Neuronal stem cell (in vitro differentiated cells): ENCODE results near the gene SOHLH2.

Source experiments
- DNase-seq: peaks from one replicate; pipeline ENCODE4 v3.0.0-alpha.2; 2013; ENCODE audit warnings: low spot score
- H2AFZ ChIP-seq: one replicate; pipeline ENCODE4 v1.6.1; 2013; ENCODE audit warnings: mild to moderate bottlenecking, low read length, inconsistent platforms
- H2AK5ac ChIP-seq: 2 replicates; pipeline ENCODE4 v1.6.1; 2013; ENCODE audit warnings: low read depth, mild to moderate bottlenecking, inconsistent platforms, low read length, moderate library complexity, mixed read lengths
- H2BK120ac ChIP-seq: 2 replicates; pipeline ENCODE4 v1.6.1; 2013; ENCODE audit warnings: low read depth, mild to moderate bottlenecking, inconsistent platforms, low read length, moderate library complexity, mixed read lengths
- H2BK12ac ChIP-seq: one replicate; pipeline ENCODE4 v1.6.1; 2013; ENCODE audit warnings: low read length, inconsistent platforms
- H2BK15ac ChIP-seq: 2 replicates; pipeline ENCODE4 v1.6.1; 2013; ENCODE audit warnings: mild to moderate bottlenecking, low read length, inconsistent platforms, mixed read lengths
- H2BK5ac ChIP-seq: one replicate; pipeline ENCODE4 v1.6.1; 2013; ENCODE audit warnings: inconsistent platforms, mild to moderate bottlenecking, low read length, moderate library complexity
- H3K14ac ChIP-seq: one replicate; pipeline ENCODE4 v1.6.1; 2013; ENCODE audit warnings: low read length, inconsistent platforms
- H3K18ac ChIP-seq: 2 replicates; pipeline ENCODE4 v1.6.1; 2013; ENCODE audit warnings: low read length, inconsistent platforms
- H3K23ac ChIP-seq: 2 replicates; pipeline ENCODE4 v1.6.1; 2013; ENCODE audit warnings: low read depth, mild to moderate bottlenecking, mixed read lengths, low read length, inconsistent platforms; ENCODE audit not compliant: poor library complexity
- H3K27ac ChIP-seq: replicated peaks from 3 replicates; pipeline ENCODE4 v1.5.1; 2013; ENCODE audit warnings: low read length, inconsistent platforms
- H3K27me3 ChIP-seq, 3 experiments: 2 replicates each; pipeline ENCODE4 v1.6.1; 2013; ENCODE audit warnings: low read length in 3 of 3, mild to moderate bottlenecking in 2 of 3, inconsistent platforms in 1 of 3, low read depth in 1 of 3, mixed read lengths in 1 of 3, moderate library complexity in 1 of 3; ENCODE audit not compliant: control insufficient read depth in 3 of 3, insufficient read depth in 3 of 3
- H3K36me3 ChIP-seq, 2 donors: replicated peaks in 1 of 2; 2 replicates each; pipeline ENCODE4 v1.6.1; 2013; ENCODE audit warnings: low read length in 2 of 2; ENCODE audit not compliant: control insufficient read depth in 2 of 2, insufficient read depth in 2 of 2
- H3K4ac ChIP-seq: 2 replicates; pipeline ENCODE4 v1.6.1; 2013; ENCODE audit warnings: inconsistent platforms, mild to moderate bottlenecking, low read length, moderate library complexity
- H3K4me1 ChIP-seq, 2 donors: 1 replicate in 1 of 2; 2 replicates in 1 of 2; pipeline ENCODE4 v1.6.1; 2013; ENCODE audit warnings: low read length in 2 of 2, low read depth in 1 of 2; ENCODE audit not compliant: control insufficient read depth in 2 of 2, insufficient read depth in 1 of 2
- H3K4me2 ChIP-seq: one replicate; pipeline ENCODE4 v1.6.1; 2013; ENCODE audit warnings: mild to moderate bottlenecking, low read length, inconsistent platforms; ENCODE audit not compliant: insufficient read depth, poor library complexity, severe bottlenecking
- H3K4me3 ChIP-seq, 2 donors: 2 replicates each; pipeline ENCODE4 v1.5.1; 2013; ENCODE audit warnings: low read length in 2 of 2, mild to moderate bottlenecking in 2 of 2, inconsistent platforms in 1 of 2, moderate library complexity in 1 of 2
- H3K79me1 ChIP-seq: one replicate; pipeline ENCODE4 v1.6.1; 2013; ENCODE audit warnings: low read depth, mild to moderate bottlenecking, inconsistent platforms, low read length, moderate library complexity
- H3K9ac ChIP-seq: one replicate; pipeline ENCODE4 v1.6.1; 2013; ENCODE audit warnings: mild to moderate bottlenecking, low read depth, low read length, inconsistent platforms; ENCODE audit not compliant: poor library complexity
- H3K9me3 ChIP-seq, 2 donors: replicated peaks in 1 of 2; 2 replicates each; pipeline versions ENCODE3 to v1.6.1; 2013; ENCODE audit warnings: low read length in 2 of 2, mild to moderate bottlenecking in 2 of 2, inconsistent platforms in 1 of 2, low read depth in 1 of 2, mixed read lengths in 1 of 2, moderate library complexity in 1 of 2; ENCODE audit not compliant: control insufficient read depth in 2 of 2, insufficient read depth in 1 of 2
- H4K8ac ChIP-seq: one replicate; pipeline ENCODE4 v1.6.1; 2013; ENCODE audit warnings: low read depth, mild to moderate bottlenecking, inconsistent platforms, low read length, moderate library complexity
- H4K91ac ChIP-seq: one replicate; pipeline ENCODE4 v1.6.1; 2013; ENCODE audit warnings: low read length, low read depth, mild to moderate bottlenecking, inconsistent platforms; ENCODE audit not compliant: poor library complexity
- WGBS, 2 donors: extraction: QIAGEN DNeasy Blood & Tissue Kit; methylation state at CpG; one replicate each; pipeline ENCODE4 v1.1.7; 2013; ENCODE audit warnings: missing lambda C conversion rate in 2 of 2, mixed read lengths in 1 of 2; ENCODE audit not compliant: insufficient read length in 2 of 2, insufficient replicate concordance in 1 of 2; ENCODE audit errors: extremely low coverage in 2 of 2; 5-methylcytosine and 5-hydroxymethylcytosine counted together

The SOHLH2 gene

GRCh38 chr13:36192166-36192565 is 22.2 kb downstream of the SOHLH2 start:
- Histone ChIP-seq H2BK5ac (no peak overlapping the region), H3K4me1 (peaks cover 3 to 5% of the 10 kb centered on the region in 2 donors), H3K27me3 (no peaks in the 10 kb centered on the region), H2AFZ (no peak overlapping the region), H4K91ac (no peak overlapping the region), H3K18ac (no peak overlapping the region), H3K9ac (no peak overlapping the region), H4K8ac (no peak overlapping the region), H3K79me1 (no peaks in the 10 kb centered on the region), H2BK15ac (no peak overlapping the region), H2BK12ac (no peak overlapping the region), H3K4me3 (no peak overlapping the region), H2AK5ac (no peak overlapping the region), H3K9me3 (no peaks in the 10 kb centered on the region), H3K27ac (no peak overlapping the region), H3K36me3 (no peaks in the 10 kb centered on the region), H3K14ac (no peak overlapping the region), H3K4ac (no peak overlapping the region), H2BK120ac (no peak overlapping the region), H3K4me2 (no peak overlapping the region), H3K23ac (no peak overlapping the region)
- no peak for DNase-seq
- no CpG with 5 or more reads among the region's 6 CpGs for WGBS, 2 donors

- H3K14ac ChIP-seq: no peak overlapping the region
- no peaks in the 10 kb centered on the region for H3K27me3 ChIP-seq
- H3K18ac ChIP-seq: no peak overlapping the region
- H2BK15ac ChIP-seq: no peak overlapping the region
- no peak overlapping the region for H2AK5ac ChIP-seq
- no peak overlapping the region for H4K8ac ChIP-seq
- no peak overlapping the region for H3K4me2 ChIP-seq
- H3K4ac ChIP-seq: no peak overlapping the region
- H4K91ac ChIP-seq: no peak overlapping the region
- H3K9ac ChIP-seq: no peak overlapping the region
- H2BK120ac ChIP-seq: no peak overlapping the region
- DNase-seq: no peak
- no peaks in the 10 kb centered on the region for H3K79me1 ChIP-seq
- no peaks in the 10 kb centered on the region for H3K36me3 ChIP-seq
- peaks cover 3 to 5% of the 10 kb centered on the region in 2 donors for H3K4me1 ChIP-seq
- H3K9me3 ChIP-seq: no peaks in the 10 kb centered on the region
- no peak overlapping the region for H2BK5ac ChIP-seq
- no CpG with 5 or more reads among the region's 3 CpGs for WGBS, 2 donors
- H2AFZ ChIP-seq: no peak overlapping the region
- no peak overlapping the region for H3K4me3 ChIP-seq
- no peak overlapping the region for H3K27ac ChIP-seq
- H2BK12ac ChIP-seq: no peak overlapping the region
- H3K23ac ChIP-seq: no peak overlapping the region
Observed at GRCh38 chr13:36190771-36191170, 23.6 kb downstream of the SOHLH2 start.

GRCh38 chr13:36188441-36188840 is 25.9 kb downstream of the SOHLH2 start:
- Histone ChIP-seq H3K14ac (no peak overlapping the region), H2AFZ (no peak overlapping the region), H3K36me3 (no peaks in the 10 kb centered on the region), H4K8ac (no peak overlapping the region), H3K4me1 (peaks cover 1 to 5% of the 10 kb centered on the region in 2 donors), H3K4me3 (no peak overlapping the region), H3K18ac (no peak overlapping the region), H2AK5ac (no peak overlapping the region), H3K4me2 (no peak overlapping the region), H3K79me1 (no peaks in the 10 kb centered on the region), H3K9ac (no peak overlapping the region), H2BK15ac (no peak overlapping the region), H3K27me3 (no peaks in the 10 kb centered on the region), H3K9me3 (no peaks in the 10 kb centered on the region), H3K4ac (no peak overlapping the region), H2BK120ac (no peak overlapping the region), H3K27ac (no peak overlapping the region), H4K91ac (no peak overlapping the region), H3K23ac (no peak overlapping the region), H2BK5ac (no peak overlapping the region), H2BK12ac (no peak overlapping the region)
- no CpG with 5 or more reads among the region's 1 CpG for WGBS, 2 donors
- no peak for DNase-seq

- Histone ChIP-seq H2BK15ac (no peak overlapping the region), H4K91ac (no peak overlapping the region), H3K9me3 (no peaks in the 10 kb centered on the region), H2BK5ac (no peak overlapping the region), H3K4me1 (no peaks in the 10 kb centered on the region), H3K27ac (no peak overlapping the region), H2AFZ (no peak overlapping the region), H3K14ac (no peak overlapping the region), H3K79me1 (no peaks in the 10 kb centered on the region), H3K18ac (no peak overlapping the region), H3K4me3 (no peak overlapping the region), H4K8ac (no peak overlapping the region), H3K23ac (no peak overlapping the region), H3K4ac (no peak overlapping the region), H2BK120ac (no peak overlapping the region), H2BK12ac (no peak overlapping the region), H3K27me3 (no peaks in the 10 kb centered on the region), H3K4me2 (no peak overlapping the region), H3K36me3 (no peaks in the 10 kb centered on the region), H3K9ac (no peak overlapping the region), H2AK5ac (no peak overlapping the region)
- no peak for DNase-seq
Observed at GRCh38 chr13:36183901-36184300, 30.5 kb downstream of the SOHLH2 start.
